ENCODE data around the gene ANTKMT.
"Not testable (repeated sequence)": the region's sequence is repeated elsewhere in the genome, so short reads cannot be mapped to it uniquely, and the experiment has no call there.

The ANTKMT gene

DNA sequence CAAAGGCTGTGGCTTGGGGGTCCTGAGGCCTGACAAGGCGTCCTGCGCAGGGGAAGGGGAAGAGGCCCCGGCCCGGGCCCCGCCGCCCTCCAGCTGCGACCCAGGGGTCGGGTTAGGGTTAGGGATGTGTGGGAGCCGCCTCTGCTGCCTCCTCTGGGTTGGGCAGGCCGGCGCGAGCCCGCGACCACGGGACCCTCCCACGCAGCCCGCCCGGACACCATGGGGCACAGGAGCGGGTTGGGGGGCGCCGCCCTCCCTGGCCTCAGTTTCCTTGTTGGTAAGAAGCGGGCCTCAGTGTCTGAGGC lies 19.5 kb downstream of the ANTKMT start:
- DNase-seq (ENCODE audit: low read depth in 2 of 3, low spot score in 1 of 3) = no peak

DNA sequence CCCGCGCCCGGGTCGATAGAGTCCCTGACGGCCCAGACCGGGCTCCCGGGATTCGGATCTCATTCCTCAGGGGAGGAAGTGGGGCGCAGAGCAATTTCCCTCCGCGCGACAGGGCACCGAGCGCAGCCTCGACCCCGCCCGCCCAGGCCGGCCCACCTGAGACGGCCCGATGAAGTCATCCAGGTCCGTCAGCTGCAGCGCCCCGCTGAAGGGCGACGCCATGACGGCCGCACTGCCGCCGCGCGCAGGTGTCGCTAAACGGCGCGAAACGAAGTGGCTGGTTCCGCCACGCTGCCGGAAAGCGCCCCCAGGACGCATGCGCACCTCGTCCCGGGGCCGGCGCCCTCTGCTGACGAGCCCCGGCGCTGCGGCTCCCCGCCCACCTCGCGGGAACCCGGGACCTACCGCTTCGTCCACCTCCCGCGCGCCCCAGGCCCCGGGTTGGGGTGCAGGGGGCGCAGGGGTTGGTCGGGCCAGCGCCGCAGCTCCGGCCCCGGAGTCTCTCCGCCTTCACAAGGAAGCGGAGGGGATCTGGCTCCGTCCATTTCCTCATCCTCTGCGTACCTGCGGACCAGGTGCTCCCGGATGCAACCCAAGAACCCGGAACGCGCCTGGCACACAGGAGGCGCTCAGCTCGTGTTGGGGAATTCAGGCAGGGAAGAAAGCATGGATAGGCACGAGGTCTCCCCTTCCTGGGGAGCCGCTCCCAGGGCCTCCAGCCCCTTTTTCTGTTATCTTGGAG lies 20.0 kb downstream of the ANTKMT start, which contains the start of gene CIAO3:
Gene CIAO3, minus strand, starts transcription at position 234 of the 742 bp plus-strand sequence. Its CDS starts 12 bp downstream, at position 222.
- peak; percentile 88 to 90 (median 88) for DNase-seq (ENCODE audit: low read depth in 2 of 3, low spot score in 1 of 3)

DNA sequence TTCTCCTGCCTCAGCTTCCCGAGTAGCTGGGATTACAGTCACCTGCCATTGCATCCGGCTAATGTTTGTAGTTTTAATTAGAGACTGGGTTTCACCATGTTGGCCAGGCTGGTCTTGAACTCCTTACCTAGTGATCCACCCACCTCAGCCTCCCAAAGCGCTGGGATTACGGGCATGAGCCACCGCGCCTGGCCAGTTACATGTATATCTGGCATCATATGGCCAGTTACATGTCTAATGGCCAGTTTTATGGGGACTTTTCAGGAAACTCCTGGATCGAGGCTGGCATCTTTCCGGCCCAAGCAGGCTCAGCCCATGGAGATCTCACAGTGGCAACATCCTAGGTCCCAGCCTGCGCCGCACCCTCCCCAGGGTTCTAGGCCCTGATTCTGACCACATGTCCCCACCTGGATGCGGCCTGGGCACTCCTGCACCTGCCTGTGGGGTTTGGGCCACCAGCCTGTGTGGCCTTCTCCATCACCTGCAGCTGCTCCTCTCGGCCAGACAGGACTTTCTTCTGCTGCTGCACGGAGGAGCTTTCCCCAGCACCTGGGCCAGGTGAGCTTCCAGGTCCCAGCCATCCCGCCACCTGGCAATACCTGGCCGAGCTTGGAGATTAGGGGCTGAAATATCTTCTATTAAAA lies 21.2 kb downstream of the ANTKMT start:
- no peak for DNase-seq (ENCODE audit: low read depth in 2 of 3, low spot score in 1 of 3)

DNA sequence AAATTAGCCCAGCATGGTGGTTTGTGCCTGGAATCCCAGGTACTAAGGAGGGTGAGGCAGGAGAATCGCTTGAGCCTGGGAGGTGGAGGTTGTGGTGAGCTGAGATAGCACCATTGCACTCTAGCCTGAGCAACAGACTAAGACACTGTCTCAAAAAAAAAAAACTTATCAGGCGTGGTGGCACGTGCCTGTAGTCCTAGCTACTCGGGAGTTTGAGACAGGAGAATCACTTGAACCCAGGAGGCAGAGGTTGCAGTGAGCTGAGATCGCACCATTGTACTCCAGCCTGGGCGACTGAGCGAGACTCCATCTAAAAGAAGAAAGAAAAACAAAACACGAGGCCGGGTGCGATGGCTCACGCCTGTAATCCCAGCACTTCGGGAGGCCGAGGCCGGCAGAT lies 21.9 kb downstream of the ANTKMT start:
- DNase-seq (ENCODE audit: low read depth in 2 of 3, low spot score in 1 of 3) = not testable (repeated sequence)

DNA sequence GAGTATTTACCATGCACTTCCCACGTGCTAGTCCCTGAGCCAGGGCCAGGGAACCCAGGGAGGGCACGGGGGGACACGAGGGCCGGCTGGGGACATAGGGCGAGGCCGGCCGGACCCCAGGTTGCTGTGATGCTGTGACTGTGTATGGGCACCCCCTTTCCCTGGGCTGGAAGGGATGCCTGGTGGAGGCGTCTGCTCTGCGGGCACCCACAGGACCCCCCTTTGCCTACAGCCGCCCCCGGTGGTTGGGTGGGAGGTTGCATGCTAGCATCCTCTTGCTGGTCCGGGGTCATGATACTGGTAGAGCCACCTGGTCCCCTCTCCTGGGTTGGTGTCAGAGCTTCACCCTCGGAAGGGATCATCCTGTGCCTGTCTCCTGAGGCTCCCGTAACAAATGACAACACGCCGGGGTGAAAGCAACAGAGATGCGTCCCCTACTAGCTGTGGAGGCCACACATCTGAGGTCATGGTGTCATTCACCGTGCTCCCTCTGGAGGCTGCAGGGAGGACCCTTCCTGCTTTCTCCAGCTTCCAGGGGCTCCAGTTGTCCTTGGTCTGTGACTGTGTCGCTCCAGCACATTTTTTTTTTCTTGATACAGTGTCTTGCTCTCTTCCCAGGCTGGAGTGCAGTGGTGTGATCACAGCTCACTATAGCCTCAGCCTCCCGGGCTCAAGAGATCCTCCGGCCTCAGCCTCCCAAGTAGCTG lies 23.0 kb downstream of the ANTKMT start:
- no peak for DNase-seq (ENCODE audit: low read depth in 2 of 3, low spot score in 1 of 3)

DNA sequence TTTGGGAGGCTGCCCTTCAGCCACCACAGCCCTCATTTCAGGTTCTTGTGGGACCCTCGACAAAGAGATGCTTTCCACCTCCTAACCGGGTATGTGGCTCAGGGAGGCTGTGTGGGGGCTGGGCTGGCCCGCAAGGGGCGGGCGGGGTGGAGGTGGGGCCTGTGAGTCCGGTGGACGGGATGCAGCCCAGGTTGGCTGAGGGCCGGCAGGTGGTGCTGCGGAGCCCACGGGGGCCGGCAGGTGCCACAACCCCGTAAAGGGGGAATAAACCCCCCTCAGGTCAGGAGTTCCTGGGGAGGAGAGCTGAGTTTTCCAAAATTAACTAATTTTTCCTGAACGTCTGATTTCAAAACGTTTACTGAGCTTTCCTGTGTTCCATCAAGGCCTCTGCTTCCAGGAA lies 24.8 kb downstream of the ANTKMT start:
- no peak for DNase-seq (ENCODE audit: low read depth in 2 of 3, low spot score in 1 of 3)

DNA sequence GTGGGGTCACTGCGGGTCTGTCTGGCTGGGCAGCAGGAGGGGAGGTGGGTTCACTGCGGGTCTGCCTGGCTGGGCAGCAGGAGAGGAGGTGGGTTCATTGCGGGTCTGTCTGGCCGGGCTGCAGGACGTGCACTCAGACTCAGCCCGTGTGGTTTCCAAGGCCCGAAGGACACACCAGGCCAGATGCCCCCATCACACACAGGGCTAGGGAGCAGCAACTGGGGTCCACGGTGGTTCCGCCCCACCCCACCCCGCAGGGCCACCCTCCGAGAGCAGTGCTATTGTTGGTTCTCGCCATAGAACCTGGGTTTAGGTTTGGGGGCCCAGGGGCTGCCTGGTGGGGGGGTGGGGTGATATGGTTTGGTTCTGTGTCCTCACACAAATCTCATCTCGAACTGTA lies 25.7 kb downstream of the ANTKMT start:
- no peak for DNase-seq (ENCODE audit: low read depth in 2 of 3, low spot score in 1 of 3)

GRCh38 chr16:747978-748746 lies 27.2 kb downstream of the ANTKMT start:
- DNase-seq (ENCODE audit: low read depth in 2 of 3, low spot score in 1 of 3) = no peak

- DNase-seq (ENCODE audit: low read depth in 2 of 3, low spot score in 1 of 3) = no peak
Observed at GRCh38 chr16:749010-749409, 28.1 kb downstream of the ANTKMT start.

DNA sequence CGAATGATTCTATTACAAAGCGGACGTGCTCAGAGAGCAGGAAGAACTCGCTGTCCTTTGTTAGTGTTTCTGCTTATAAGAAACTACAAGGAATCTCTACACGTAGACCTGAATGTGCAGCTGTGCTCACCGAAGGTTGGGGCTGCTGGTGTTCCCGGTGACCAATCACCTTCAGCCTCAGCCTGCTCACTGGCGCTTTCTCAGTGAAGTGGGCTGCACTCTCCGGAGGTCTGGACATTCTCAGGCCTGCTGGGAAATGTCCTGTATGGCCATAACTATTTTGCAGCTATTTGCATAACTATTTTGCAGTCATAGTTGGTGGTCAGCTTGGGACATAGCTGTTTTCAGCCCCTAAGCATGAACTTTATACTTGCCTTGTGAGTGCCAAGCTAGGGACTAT lies 29.5 kb downstream of the ANTKMT start:
- DNase-seq (ENCODE audit: low read depth in 2 of 3, low spot score in 1 of 3) = no peak

- DNase-seq (ENCODE audit: low read depth in 2 of 3, low spot score in 1 of 3) = no peak
Observed at GRCh38 chr16:751152-752006, 30.4 kb downstream of the ANTKMT start.

GRCh38 chr16:752007-752312 lies 31.0 kb downstream of the ANTKMT start:
- DNase-seq (ENCODE audit: low read depth in 2 of 3, low spot score in 1 of 3) = no peak

DNA sequence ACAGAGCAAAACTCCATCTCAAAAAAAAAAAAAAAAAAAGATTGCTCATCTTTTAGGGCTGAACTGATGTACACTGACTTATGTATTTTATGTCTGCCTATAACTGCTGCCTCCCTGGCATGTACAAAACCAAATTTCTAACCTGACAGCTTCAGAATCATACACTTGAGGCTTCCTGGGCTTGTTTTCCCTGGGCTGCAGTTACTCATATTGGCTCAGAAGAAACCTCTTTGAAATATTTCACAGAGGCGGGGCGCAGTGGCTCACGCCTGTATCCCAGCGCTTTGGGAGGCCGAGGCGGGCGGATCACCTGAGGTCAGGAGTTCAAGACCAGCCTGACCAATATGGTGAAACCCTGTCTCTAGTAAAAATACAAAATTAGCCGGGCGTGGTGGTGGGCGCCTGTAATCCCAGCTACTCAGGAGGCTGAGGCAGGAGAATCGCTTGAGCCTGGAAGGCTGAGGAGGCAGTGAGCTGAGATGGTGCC lies 33.2 kb downstream of the ANTKMT start:
- not testable (repeated sequence) for DNase-seq (ENCODE audit: low read depth in 2 of 3, low spot score in 1 of 3)

GRCh38 chr16:754656-755055 lies 33.7 kb downstream of the ANTKMT start:
- DNase-seq (ENCODE audit: low read depth in 2 of 3, low spot score in 1 of 3) = no peak

- DNase-seq (ENCODE audit: low read depth in 2 of 3, low spot score in 1 of 3) = no peak
Observed at GRCh38 chr16:756428-756827, 35.5 kb downstream of the ANTKMT start.

- no peak for DNase-seq (ENCODE audit: low read depth in 2 of 3, low spot score in 1 of 3)
Observed at GRCh38 chr16:759110-759910, 38.4 kb downstream of the ANTKMT start.

DNA sequence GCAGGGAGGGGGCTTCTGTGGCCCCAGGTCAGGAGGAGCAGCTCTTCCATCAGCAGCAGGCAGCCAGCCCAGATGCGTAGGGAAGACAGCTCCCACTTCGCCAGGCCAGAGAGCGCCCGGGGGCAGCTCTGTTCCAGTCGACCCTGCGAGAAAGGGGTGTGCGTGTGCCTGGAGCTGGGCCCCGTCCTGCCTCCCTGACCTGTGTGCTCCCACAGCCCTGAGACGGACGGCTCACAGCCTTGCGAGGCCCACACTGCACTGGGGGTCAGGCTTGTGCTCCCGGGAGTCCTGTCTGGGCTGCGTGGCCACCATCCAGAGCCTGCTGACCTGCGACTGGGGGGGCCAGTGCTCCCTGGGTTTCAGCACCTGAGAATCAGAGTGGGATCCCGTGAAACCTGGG lies 39.1 kb downstream of the ANTKMT start:
- DNase-seq (ENCODE audit: low read depth in 2 of 3, low spot score in 1 of 3) = no peak

DNA sequence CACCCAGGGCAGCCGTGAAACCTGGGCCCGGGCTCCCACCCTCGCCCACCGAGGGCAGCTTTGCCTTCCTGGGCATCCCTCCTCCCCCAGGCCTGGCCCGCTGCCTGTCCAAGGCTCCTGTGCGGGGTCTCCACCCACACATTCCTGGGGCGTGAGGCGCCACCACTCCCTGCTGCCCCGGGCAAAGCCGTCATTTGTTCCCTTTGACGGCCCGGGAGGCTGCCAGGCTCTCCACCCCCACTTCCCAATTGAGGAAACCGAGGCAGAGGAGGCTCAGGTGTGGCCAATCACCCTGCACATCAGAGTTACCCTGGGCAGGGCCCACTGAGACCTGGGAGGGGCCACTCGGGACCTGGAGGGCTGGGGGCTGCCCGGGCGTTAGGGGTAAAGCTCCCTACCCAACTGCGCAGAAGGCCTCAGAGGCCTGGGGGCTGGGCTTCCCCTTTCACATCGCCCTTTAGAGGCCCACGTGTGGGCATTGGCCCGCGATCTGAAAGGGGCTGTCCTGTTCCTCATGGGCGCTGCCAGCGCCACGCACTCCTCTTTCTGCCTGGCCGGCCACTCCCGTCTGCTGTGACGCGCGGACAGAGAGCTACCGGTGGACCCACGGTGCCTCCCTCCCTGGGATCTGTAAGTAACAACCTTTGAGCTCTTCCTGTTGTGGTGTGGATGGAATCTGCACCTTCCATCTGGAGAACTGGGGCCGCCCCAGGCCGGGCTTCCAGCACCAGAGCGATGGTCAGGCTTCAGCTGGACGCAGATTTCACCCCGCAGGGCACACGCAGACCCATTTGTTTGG lies 39.8 kb downstream of the ANTKMT start, which contains the start of gene MSLN:
Gene MSLN, plus strand, starts transcription at position 190 of the 799 bp plus-strand sequence. CDS start 1,947 bp downstream, outside the sequence.
- DNase-seq (ENCODE audit: low read depth in 2 of 3, low spot score in 1 of 3) = no peak

Data from stimulated activated CD4-positive, alpha-beta T cell treated with anti-CD3 and anti-CD28 coated beads, Interleukin-12 subunit alpha, Interleukin-12 subunit beta, amount 100 ng/mL, for 48 hours (primary cell).